Neuronal stem cell (in vitro differentiated cells): Measurements from ENCODE around the gene G2E3.

Experiments
- DNase-seq: peaks from one replicate; pipeline ENCODE4 v3.0.0-alpha.2; 2013; ENCODE audit warnings: low spot score
- H2AFZ ChIP-seq: one replicate; pipeline ENCODE4 v1.6.1; 2013; ENCODE audit warnings: mild to moderate bottlenecking, low read length, inconsistent platforms
- H2AK5ac ChIP-seq: 2 replicates; pipeline ENCODE4 v1.6.1; 2013; ENCODE audit warnings: low read depth, mild to moderate bottlenecking, inconsistent platforms, low read length, moderate library complexity, mixed read lengths
- H2BK120ac ChIP-seq: 2 replicates; pipeline ENCODE4 v1.6.1; 2013; ENCODE audit warnings: low read depth, mild to moderate bottlenecking, inconsistent platforms, low read length, moderate library complexity, mixed read lengths
- H2BK12ac ChIP-seq: one replicate; pipeline ENCODE4 v1.6.1; 2013; ENCODE audit warnings: low read length, inconsistent platforms
- H2BK15ac ChIP-seq: 2 replicates; pipeline ENCODE4 v1.6.1; 2013; ENCODE audit warnings: mild to moderate bottlenecking, low read length, inconsistent platforms, mixed read lengths
- H2BK5ac ChIP-seq: one replicate; pipeline ENCODE4 v1.6.1; 2013; ENCODE audit warnings: inconsistent platforms, mild to moderate bottlenecking, low read length, moderate library complexity
- H3K14ac ChIP-seq: one replicate; pipeline ENCODE4 v1.6.1; 2013; ENCODE audit warnings: low read length, inconsistent platforms
- H3K18ac ChIP-seq: 2 replicates; pipeline ENCODE4 v1.6.1; 2013; ENCODE audit warnings: low read length, inconsistent platforms
- H3K23ac ChIP-seq: 2 replicates; pipeline ENCODE4 v1.6.1; 2013; ENCODE audit warnings: low read depth, mild to moderate bottlenecking, mixed read lengths, low read length, inconsistent platforms; ENCODE audit not compliant: poor library complexity
- H3K27ac ChIP-seq: replicated peaks from 3 replicates; pipeline ENCODE4 v1.5.1; 2013; ENCODE audit warnings: low read length, inconsistent platforms
- H3K27me3 ChIP-seq, 3 experiments: 2 replicates each; pipeline ENCODE4 v1.6.1; 2013; ENCODE audit warnings: low read length in 3 of 3, mild to moderate bottlenecking in 2 of 3, inconsistent platforms in 1 of 3, low read depth in 1 of 3, mixed read lengths in 1 of 3, moderate library complexity in 1 of 3; ENCODE audit not compliant: control insufficient read depth in 3 of 3, insufficient read depth in 3 of 3
- H3K36me3 ChIP-seq, 2 donors: replicated peaks in 1 of 2; 2 replicates each; pipeline ENCODE4 v1.6.1; 2013; ENCODE audit warnings: low read length in 2 of 2; ENCODE audit not compliant: control insufficient read depth in 2 of 2, insufficient read depth in 2 of 2
- H3K4ac ChIP-seq: 2 replicates; pipeline ENCODE4 v1.6.1; 2013; ENCODE audit warnings: inconsistent platforms, mild to moderate bottlenecking, low read length, moderate library complexity
- H3K4me1 ChIP-seq, 2 donors: 1 replicate in 1 of 2; 2 replicates in 1 of 2; pipeline ENCODE4 v1.6.1; 2013; ENCODE audit warnings: low read length in 2 of 2, low read depth in 1 of 2; ENCODE audit not compliant: control insufficient read depth in 2 of 2, insufficient read depth in 1 of 2
- H3K4me2 ChIP-seq: one replicate; pipeline ENCODE4 v1.6.1; 2013; ENCODE audit warnings: mild to moderate bottlenecking, low read length, inconsistent platforms; ENCODE audit not compliant: insufficient read depth, poor library complexity, severe bottlenecking
- H3K4me3 ChIP-seq, 2 donors: 2 replicates each; pipeline ENCODE4 v1.5.1; 2013; ENCODE audit warnings: low read length in 2 of 2, mild to moderate bottlenecking in 2 of 2, inconsistent platforms in 1 of 2, moderate library complexity in 1 of 2
- H3K79me1 ChIP-seq: one replicate; pipeline ENCODE4 v1.6.1; 2013; ENCODE audit warnings: low read depth, mild to moderate bottlenecking, inconsistent platforms, low read length, moderate library complexity
- H3K9ac ChIP-seq: one replicate; pipeline ENCODE4 v1.6.1; 2013; ENCODE audit warnings: mild to moderate bottlenecking, low read depth, low read length, inconsistent platforms; ENCODE audit not compliant: poor library complexity
- H3K9me3 ChIP-seq, 2 donors: replicated peaks in 1 of 2; 2 replicates each; pipeline versions ENCODE3 to v1.6.1; 2013; ENCODE audit warnings: low read length in 2 of 2, mild to moderate bottlenecking in 2 of 2, inconsistent platforms in 1 of 2, low read depth in 1 of 2, mixed read lengths in 1 of 2, moderate library complexity in 1 of 2; ENCODE audit not compliant: control insufficient read depth in 2 of 2, insufficient read depth in 1 of 2
- H4K8ac ChIP-seq: one replicate; pipeline ENCODE4 v1.6.1; 2013; ENCODE audit warnings: low read depth, mild to moderate bottlenecking, inconsistent platforms, low read length, moderate library complexity
- H4K91ac ChIP-seq: one replicate; pipeline ENCODE4 v1.6.1; 2013; ENCODE audit warnings: low read length, low read depth, mild to moderate bottlenecking, inconsistent platforms; ENCODE audit not compliant: poor library complexity
- WGBS, 2 donors: extraction: QIAGEN DNeasy Blood & Tissue Kit; methylation state at CpG; one replicate each; pipeline ENCODE4 v1.1.7; 2013; ENCODE audit warnings: missing lambda C conversion rate in 2 of 2, mixed read lengths in 1 of 2; ENCODE audit not compliant: insufficient read length in 2 of 2, insufficient replicate concordance in 1 of 2; ENCODE audit errors: extremely low coverage in 2 of 2; 5-methylcytosine and 5-hydroxymethylcytosine counted together

Gene G2E3

DNA sequence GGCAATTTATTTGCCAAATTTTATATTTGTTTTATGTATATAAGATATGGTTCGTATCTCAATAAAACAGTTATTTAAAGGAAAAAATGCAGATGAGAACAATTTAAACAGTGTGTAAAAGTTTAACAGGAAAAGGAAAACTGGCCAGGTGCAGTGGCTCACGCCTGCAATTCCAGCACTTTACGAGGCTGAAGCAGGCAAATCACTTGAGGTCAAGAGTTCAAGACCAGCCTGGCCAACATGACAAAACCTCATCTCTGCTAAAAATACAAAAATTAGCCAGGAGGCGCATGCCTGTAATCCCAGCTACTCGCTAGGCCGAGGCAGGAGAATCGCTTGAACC lies 22.3 kb downstream of the G2E3 start:
- no CpG with 5 or more reads among the region's 7 CpGs for WGBS, 2 donors
- H3K4me1 ChIP-seq, result peaks cover 0 to 3% of the 10 kb centered on the region in 2 donors

DNA sequence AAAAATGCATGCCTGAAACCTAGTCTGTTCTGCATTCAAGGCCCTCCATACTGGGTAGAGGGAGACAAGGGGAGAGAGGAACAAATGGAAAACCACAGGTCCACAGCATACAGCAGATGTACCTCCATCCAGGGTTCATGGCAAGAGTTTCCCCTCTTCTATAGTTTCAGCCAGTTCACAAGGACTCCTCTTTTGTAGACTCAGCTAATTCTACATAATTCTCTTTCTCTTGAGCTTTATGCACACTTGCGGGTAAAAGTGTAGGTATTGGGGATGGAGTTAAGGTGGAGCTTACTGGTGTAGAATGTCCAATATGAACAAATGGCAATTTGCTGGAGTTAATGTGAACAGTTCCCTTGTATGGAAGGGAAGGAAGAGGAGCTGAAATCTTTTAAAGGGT lies 23.4 kb downstream of the G2E3 start:
- H3K9me3 ChIP-seq, result peaks cover 3 to 32% of the 10 kb centered on the region in 2 donors
- no peak overlapping the region for H2BK12ac ChIP-seq
- DNase-seq, result no peak
- no peak overlapping the region for H2AK5ac ChIP-seq
- no peak overlapping the region for H3K18ac ChIP-seq
- no peak overlapping the region for H3K14ac ChIP-seq
- no peak overlapping the region for H3K27ac ChIP-seq
- peaks cover 2 to 52% of the 10 kb centered on the region in 2 donors for H3K36me3 ChIP-seq
- no peak overlapping the region for H3K23ac ChIP-seq
- H2BK15ac ChIP-seq, result no peak overlapping the region
- no peak overlapping the region for H3K4ac ChIP-seq
- no peak overlapping the region for H3K9ac ChIP-seq
- peaks cover 0 to 1% of the 10 kb centered on the region in 2 donors for H3K4me1 ChIP-seq
- H2AFZ ChIP-seq, result no peak overlapping the region
- no peaks in the 10 kb centered on the region for H3K79me1 ChIP-seq
- H2BK120ac ChIP-seq, result no peak overlapping the region
- H3K27me3 ChIP-seq, result no peaks in the 10 kb centered on the region
- no peak overlapping the region for H3K4me3 ChIP-seq
- H2BK5ac ChIP-seq, result no peak overlapping the region
- no peak overlapping the region for H4K91ac ChIP-seq
- no peak overlapping the region for H3K4me2 ChIP-seq
- no peak overlapping the region for H4K8ac ChIP-seq
- WGBS, 2 donors, result no CpG with 5 or more reads among the region's 1 CpG

More for the DNA sequence above, 22.3 kb downstream of the G2E3 start:
- no peak overlapping the region for H2BK5ac ChIP-seq
- H3K36me3 ChIP-seq, result peaks cover 2 to 41% of the 10 kb centered on the region in 2 donors
- no peak overlapping the region for H2AFZ ChIP-seq
- no peak overlapping the region for H3K4ac ChIP-seq
- no peak overlapping the region for H2BK15ac ChIP-seq
- H3K9me3 ChIP-seq, result peaks cover 3 to 32% of the 10 kb centered on the region in 2 donors
- H4K8ac ChIP-seq, result no peak overlapping the region
- no peaks in the 10 kb centered on the region for H3K27me3 ChIP-seq
- no peak overlapping the region for H3K27ac ChIP-seq
- H2AK5ac ChIP-seq, result no peak overlapping the region
- no peak overlapping the region for H3K18ac ChIP-seq
- no peak overlapping the region for H3K23ac ChIP-seq
- H3K4me2 ChIP-seq, result no peak overlapping the region
- no peak for DNase-seq
- H3K9ac ChIP-seq, result no peak overlapping the region
- no peak overlapping the region for H2BK120ac ChIP-seq
- H3K4me3 ChIP-seq, result no peak overlapping the region
- H3K79me1 ChIP-seq, result no peaks in the 10 kb centered on the region
- no peak overlapping the region for H4K91ac ChIP-seq
- H2BK12ac ChIP-seq, result no peak overlapping the region
- H3K14ac ChIP-seq, result no peak overlapping the region

DNA sequence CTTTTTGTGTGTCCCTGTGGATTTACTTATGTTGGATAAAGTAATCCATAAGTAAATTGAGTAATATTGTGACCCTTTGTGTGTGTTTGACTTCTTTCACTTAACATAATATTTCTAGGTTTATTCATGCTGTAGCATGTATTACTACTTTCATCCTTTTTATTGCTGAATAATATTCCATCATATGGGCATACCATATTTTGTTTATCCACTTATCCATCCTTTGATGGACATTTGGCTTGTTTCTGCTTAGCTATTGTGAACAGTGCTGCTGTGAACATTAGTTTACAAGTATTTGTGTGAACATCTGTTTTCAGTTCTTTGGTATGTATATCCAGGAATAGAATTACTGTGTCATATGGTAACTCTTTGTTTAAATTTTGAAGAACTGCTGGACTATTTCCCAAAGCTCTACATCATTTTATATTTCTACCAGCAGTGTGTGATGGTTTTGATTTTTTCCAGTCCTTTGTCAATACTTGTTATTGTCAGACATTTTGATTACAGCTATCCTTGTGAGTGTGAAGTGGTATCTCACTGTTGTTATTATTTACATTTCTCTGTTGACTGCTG lies 25.2 kb downstream of the G2E3 start:
- Histone ChIP-seq H2AK5ac (no peak overlapping the region), H3K4ac (no peak overlapping the region), H3K14ac (no peak overlapping the region), H3K23ac (no peak overlapping the region), H2BK5ac (no peak overlapping the region), H3K4me2 (no peak overlapping the region), H3K4me3 (no peak overlapping the region), H3K9ac (no peak overlapping the region), H3K27me3 (no peaks in the 10 kb centered on the region), H3K79me1 (no peaks in the 10 kb centered on the region), H2BK15ac (no peak overlapping the region), H2BK120ac (no peak overlapping the region), H4K8ac (no peak overlapping the region), H4K91ac (no peak overlapping the region), H2AFZ (no peak overlapping the region), H3K18ac (no peak overlapping the region), H3K9me3 (peaks cover 3 to 32% of the 10 kb centered on the region in 2 donors), H3K36me3 (peaks cover 2 to 68% of the 10 kb centered on the region in 2 donors), H2BK12ac (no peak overlapping the region), H3K27ac (no peak overlapping the region), H3K4me1 (no peaks in the 10 kb centered on the region)
- no peak for DNase-seq

GRCh38 chr14:30585204-30585603 lies 26.2 kb downstream of the G2E3 start:
- no peaks in the 10 kb centered on the region for H3K27me3 ChIP-seq
- H4K8ac ChIP-seq, result no peak overlapping the region
- peaks cover 2 to 78% of the 10 kb centered on the region in 2 donors for H3K36me3 ChIP-seq
- no peak overlapping the region for H3K4me2 ChIP-seq
- no peak overlapping the region for H2BK120ac ChIP-seq
- no peak overlapping the region for H3K14ac ChIP-seq
- H2AK5ac ChIP-seq, result no peak overlapping the region
- no peak overlapping the region for H3K18ac ChIP-seq
- H3K9me3 ChIP-seq, result peaks cover 3 to 32% of the 10 kb centered on the region in 2 donors
- no peak overlapping the region for H3K23ac ChIP-seq
- no peaks in the 10 kb centered on the region for H3K79me1 ChIP-seq
- no peak overlapping the region for H2BK5ac ChIP-seq
- H2BK12ac ChIP-seq, result no peak overlapping the region
- H3K4me1 ChIP-seq, result no peaks in the 10 kb centered on the region
- no peak overlapping the region for H3K4ac ChIP-seq
- no peak overlapping the region for H4K91ac ChIP-seq
- no peak for DNase-seq
- H2BK15ac ChIP-seq, result no peak overlapping the region
- H3K27ac ChIP-seq, result no peak overlapping the region
- no peak overlapping the region for H3K9ac ChIP-seq
- H3K4me3 ChIP-seq, result no peak overlapping the region
- H2AFZ ChIP-seq, result no peak overlapping the region
